COLO668 (cell line): ENCODE data around the gene ID2.

Experiments used
- DNase-seq: peaks from one replicate; lab custom pipeline; 2025; ENCODE audit not compliant: unreplicated experiment; lab: John Stamatoyannopoulos, UW

Gene ID2

GRCh38 chr2:8667896-8668512 lies 13.9 kb upstream of the ID2 start:
- no peak for DNase-seq

GRCh38 chr2:8669157-8669817 lies 12.6 kb upstream of the ID2 start:
- DNase-seq, result no peak

GRCh38 chr2:8670580-8670979 lies 11.3 kb upstream of the ID2 start:
- DNase-seq, result no peak

- DNase-seq, result no peak
These were observed 10.7 kb upstream of the ID2 start for GRCh38 chr2:8671176-8671575.

DNA sequence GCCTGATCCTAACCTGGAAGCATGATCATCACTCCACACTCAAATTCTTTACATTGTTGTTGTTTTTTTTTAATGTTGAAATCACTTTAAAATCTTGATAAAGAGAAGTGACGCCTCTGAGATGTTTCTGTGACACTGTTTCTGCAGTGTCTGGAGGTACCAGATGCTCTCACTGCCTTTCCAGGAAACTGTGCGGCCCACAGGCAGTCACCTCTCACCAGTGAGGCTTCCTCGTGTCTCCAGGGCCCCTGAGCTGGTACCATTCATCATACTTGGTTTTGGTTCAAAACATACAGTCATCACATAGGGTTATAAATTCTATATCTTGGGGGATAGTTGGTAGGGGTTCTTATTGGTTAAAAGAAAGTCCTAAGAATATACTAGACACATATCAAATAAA lies 10.1 kb upstream of the ID2 start:
- DNase-seq, result no peak

DNA sequence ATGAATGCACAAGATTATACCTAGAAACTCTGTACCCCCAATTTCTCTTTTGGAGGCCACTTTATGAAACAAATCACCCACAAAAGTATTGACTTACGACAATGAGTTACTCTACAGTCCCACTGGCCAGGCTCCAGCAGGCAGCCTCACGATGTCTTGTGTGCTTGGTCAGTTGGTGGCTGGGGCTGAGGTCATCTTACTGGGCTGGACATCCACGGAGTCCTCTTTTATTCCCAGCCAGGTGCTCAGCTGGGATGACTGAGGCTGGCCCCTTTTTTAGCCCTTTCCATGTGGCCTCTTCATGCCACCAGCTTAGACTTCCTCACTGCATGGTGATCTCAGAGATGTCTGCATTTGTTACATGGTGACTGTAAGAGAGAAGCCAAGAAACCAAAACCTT lies 8.9 kb upstream of the ID2 start:
- DNase-seq, result no peak

- no peak for DNase-seq
These were observed 8.5 kb upstream of the ID2 start for GRCh38 chr2:8673381-8673780.

DNA sequence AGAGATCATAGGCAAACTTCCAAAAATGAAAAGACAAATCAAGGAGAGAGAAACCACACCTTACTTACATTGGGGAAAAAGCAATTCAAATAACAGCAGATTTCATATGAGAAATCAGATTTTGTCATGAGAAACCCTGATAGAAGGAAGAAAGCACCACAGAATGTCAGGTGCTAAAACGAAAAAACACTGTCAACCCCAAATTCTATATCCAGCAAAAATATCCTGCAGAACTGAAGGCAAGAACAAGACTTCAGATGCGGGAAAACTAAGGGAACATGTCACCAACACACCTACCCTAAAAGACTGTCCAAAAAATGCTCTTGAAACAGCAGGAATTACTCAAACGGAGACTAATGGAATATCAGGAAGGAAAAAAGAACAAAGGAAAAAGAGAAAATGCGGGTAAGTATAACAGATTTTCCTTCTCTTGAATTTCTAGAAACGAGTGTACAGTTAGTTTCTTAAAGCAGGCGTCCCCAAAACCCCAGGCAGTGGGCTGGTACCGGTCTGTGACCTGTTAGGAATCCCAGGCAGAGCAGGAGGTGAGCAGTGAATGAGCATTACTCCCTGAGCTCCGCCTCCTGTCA lies 7.3 kb upstream of the ID2 start:
- no peak for DNase-seq

- no peak for DNase-seq
These were observed 6.3 kb upstream of the ID2 start for GRCh38 chr2:8675543-8675942.

- no peak for DNase-seq
These were observed 5.5 kb upstream of the ID2 start for GRCh38 chr2:8676191-8676920.

DNA sequence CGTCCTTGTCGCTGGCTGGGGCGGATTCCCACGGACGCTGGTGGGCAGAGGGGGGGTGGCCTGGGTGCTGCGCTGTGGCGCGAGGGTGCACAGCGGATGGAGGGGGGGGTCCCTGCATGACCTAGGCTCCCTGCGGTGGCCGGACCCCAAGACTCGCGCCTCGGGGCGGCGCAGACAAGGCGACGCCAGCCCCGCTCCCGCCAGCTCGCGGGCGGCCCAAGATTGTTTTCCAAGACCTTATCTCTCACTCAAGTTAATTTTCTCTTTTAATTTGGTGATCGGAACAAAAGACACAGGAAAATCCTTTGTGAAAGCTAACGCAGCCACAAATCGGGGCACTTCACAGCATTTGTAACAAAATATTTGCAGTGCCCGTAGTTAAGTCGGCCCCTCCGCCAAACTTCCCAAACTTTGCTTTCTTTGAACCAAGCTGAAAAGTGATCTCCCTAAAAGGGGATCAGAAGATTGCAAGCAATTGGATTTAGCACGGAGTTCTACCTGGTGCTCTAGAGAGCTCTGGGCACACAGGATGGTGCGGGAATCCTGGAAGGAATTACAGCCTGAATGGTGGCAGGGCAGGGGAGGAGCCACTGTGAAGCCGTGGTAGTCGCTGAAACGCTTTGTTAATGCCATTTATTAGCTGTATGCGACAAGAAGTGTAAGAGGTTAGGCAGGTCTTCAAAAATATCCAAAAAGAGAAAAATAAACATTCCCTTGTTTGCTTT lies 4.8 kb upstream of the ID2 start:
- DNase-seq, result no peak

DNA sequence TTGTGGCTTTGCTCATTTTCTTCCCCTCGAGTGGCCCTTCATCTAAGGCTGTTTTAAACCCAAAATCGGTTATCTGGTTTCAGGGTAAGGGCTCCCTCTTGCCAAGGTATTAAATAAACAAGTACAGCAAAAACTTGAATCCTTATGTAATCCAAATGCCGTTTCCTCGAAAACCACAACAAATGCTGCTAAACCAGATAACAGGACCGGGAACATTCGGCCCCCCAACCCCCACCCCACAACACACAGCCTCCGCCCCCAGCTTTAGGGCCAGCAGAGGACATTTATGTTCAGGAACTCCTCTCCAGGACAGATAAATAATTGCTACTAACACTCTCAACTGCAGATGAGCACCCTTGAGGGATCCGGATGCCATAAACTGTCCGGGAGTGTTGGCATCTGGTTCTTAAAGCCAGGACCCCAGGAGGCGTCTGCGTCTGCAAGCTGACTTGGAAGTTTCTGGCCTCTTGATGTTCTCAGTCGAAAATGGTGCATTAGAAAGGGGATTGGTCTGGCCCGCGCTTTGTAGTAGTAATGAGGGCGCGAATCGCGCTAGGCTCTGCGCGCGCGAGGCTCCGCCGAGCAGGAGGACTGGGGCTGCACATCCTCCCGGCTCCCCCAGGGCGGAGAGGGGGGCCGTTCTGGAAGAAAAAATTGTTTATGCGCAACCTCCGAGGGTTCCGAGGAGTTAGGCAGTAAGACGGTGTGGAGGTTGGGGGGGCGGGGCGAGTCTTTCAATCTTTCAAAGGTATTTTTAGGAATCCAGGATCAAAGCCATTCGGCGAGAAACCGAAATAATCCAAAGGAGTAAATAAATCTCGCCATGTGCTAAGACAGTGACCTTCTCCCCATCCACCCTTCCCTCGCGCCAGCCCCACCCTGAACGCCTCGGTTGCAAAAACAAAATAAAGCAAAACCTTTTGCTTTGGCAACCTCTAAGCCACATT lies 3.9 kb upstream of the ID2 start:
- peak; percentile 69 for DNase-seq

DNA sequence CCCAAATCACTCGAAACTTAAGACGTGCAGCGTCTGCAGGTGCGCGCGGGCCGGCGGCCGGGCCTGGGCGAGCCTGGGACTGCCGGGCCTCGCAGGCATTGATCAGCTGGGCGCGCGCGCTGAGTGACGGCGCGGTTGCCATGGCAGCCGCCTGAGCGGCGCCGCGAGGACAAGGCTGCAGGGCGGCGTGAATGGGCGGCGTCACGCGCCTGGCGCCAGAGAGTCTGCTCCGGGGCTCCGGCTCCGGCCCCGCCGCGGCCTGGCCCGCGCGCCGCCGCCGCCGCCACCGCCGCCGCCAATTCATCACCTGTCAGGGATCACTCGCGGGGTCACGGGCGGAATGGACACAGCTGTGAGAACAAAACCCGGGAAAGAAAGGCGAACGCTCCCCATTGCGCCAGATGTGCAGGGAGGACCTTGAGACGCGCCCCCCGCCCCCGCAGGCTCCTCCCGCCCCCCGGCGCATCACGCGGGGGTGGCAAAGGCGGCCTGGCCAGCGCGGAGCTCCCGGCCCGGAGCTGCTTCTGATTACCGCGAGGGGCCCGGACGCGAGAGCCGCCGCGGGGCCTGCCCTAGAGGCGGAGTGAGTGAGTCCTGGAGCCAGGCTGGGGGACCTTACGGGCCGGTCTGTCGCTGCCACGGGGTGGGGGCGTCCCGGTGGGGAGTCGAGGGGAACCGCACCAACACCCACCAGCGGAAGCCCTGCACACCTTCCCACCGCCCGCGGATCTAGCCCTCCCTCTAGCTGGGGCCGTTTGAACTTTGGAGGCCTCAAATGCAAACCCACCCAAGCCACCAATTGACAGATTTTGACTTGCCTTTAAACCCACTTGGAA lies 2.9 kb upstream of the ID2 start:
- DNase-seq, result peak; percentile 97

DNA sequence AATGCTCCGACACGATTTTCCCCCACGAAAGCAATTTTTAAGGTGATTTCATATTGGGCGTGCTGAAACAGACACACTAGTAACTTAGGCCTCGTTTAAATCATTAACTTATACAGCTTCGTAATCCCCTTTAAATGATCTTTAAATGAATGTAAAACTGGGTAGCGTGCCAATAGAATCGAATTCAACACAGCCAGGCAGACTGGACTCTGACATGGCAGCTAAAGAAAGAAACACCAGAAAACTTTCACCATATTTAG lies 2.4 kb upstream of the ID2 start:
- DNase-seq, result no peak

DNA sequence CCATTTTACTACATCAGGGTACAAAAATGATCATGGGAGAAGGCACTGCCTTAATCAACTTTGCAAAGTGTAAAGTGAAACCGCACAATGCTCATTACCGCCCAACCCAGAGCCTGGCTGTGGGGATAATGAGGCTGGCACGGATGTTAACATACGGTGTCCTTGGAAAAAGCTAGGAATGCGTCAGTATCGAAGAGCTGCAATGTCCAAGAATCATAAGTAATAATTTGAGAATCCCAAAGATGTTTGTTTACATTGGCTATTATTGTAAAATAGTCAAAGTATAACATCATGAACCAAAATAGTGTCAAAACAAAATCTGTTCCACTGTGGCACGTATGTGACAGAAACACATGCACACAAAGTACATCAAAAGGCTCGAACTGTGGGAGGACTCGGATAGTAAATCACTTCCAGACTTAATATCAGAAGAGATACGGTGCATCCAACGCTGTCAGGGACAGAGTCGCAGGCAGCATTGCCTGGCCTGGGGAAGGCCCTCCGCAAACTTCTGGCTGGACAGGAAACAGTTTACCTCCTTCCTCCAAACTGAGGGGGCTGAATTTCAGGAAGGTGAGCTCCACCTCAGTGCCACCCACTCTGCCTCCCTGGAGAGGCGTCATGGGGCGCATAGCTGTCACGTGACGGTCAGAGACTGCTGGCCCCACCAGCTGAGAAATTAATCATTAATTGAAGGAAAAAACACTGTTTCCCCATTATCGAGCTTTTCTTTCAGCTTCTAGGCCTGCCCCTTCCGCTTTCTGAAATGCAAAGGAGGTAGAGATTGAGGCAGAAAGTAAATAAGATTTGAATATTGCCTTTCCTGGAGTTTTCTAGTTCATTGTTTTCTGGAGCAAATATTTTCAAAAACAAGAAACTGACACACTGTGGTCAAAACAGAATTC lies 1.8 kb upstream of the ID2 start:
- peak; percentile 84 for DNase-seq

DNA sequence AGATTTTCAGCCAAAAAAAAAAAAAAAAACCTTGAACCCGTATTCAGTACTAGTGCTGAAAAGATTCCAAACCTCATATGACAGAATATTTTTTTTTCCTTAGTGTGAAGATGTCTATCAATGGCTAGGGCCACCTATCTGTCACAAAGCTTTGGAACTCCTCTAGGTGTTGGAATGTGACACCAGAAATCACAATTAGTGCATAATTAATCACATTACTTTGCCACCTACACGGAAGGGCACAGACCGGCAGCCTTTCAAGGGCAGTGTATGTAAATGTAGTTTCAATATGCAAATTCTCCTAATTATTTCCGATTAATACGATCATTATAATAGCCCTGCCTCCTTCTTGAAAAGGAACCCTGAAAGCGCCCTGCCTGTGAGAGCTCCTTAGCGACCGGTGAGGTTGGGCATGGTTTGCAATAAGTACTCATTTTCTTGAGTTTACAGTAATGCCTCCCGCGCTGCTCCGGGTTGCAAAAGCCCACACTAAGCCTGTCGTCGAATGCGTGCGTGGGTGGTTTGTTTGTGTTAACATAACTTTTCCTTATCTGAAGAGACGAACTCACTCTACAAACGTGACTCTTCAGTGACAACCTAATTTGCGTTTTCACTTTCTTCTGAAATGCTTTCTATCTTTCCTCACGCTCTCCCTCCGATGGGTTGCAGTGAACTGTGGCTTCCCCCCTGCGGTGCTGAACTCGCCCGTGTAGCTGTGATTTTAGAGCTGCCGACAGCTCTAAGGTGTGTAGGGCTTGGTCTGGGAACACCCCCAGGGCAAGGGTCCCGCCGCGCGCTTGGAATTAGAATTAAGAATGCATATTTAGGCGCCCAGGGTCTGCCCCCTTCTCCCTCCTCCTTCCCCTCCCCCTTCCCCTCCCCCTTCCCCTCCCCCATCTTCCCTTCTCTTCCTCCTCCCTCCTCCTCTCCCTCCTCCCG lies 765 bp upstream of the ID2 start:
- DNase-seq, result peak; percentile 74
